PFSK-1 (cell line): ENCODE measurements around the gene CPNE6.

Experiments used
- POLR2AphosphoS5 ChIP-seq: IDR thresholded peaks from 2 replicates; pipeline ENCODE4 v1.6.1; 2012; ENCODE audit warnings: low read depth, mild to moderate bottlenecking, control low read depth, low read length, moderate library complexity
- TAF1 ChIP-seq: IDR thresholded peaks from 2 replicates; pipeline ENCODE4 v1.6.1; 2012; ENCODE audit warnings: low read length, control low read depth, borderline replicate concordance; ENCODE audit not compliant: insufficient read depth
- TF ChIP-seq, protein P1 (sequence below), 2 experiments: IDR thresholded peaks; 2 replicates each; pipeline versions ENCODE4 v1.6.1 to v1.8.0; 2011 to 2012; ENCODE audit warnings: low read depth in 2 of 2, low read length in 2 of 2, control low read depth in 1 of 2, inconsistent platforms in 1 of 2, mild to moderate bottlenecking in 1 of 2, moderate library complexity in 1 of 2; ENCODE audit not compliant: insufficient read depth in 1 of 2

DNA sequence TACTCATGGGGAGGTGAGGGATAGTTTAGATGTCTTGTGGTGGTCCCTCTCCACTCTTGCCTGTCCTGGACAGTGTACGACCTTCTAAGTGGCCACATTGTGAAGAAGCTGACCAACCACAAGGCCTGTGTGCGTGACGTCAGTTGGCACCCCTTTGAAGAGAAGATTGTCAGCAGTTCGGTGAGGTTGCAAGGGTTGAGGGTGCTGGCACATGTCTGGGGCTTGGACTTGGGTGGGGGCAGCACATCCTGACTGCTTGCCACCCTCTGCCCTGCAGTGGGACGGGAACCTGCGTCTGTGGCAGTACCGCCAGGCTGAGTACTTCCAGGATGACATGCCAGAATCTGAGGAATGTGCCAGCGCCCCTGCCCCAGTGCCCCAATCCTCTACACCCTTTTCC, 51.5 kb downstream of the CPNE6 start:
- TF ChIP-seq, protein P1, sequence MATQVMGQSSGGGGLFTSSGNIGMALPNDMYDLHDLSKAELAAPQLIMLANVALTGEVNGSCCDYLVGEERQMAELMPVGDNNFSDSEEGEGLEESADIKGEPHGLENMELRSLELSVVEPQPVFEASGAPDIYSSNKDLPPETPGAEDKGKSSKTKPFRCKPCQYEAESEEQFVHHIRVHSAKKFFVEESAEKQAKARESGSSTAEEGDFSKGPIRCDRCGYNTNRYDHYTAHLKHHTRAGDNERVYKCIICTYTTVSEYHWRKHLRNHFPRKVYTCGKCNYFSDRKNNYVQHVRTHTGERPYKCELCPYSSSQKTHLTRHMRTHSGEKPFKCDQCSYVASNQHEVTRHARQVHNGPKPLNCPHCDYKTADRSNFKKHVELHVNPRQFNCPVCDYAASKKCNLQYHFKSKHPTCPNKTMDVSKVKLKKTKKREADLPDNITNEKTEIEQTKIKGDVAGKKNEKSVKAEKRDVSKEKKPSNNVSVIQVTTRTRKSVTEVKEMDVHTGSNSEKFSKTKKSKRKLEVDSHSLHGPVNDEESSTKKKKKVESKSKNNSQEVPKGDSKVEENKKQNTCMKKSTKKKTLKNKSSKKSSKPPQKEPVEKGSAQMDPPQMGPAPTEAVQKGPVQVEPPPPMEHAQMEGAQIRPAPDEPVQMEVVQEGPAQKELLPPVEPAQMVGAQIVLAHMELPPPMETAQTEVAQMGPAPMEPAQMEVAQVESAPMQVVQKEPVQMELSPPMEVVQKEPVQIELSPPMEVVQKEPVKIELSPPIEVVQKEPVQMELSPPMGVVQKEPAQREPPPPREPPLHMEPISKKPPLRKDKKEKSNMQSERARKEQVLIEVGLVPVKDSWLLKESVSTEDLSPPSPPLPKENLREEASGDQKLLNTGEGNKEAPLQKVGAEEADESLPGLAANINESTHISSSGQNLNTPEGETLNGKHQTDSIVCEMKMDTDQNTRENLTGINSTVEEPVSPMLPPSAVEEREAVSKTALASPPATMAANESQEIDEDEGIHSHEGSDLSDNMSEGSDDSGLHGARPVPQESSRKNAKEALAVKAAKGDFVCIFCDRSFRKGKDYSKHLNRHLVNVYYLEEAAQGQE (IDR thresholded peaks at IDR 0.05; ENCODE audit: insufficient read depth in 1 of 2, low read depth in 2 of 2, low read length in 2 of 2), result no peak
- TF ChIP-seq TAF1 (no peak), POLR2AphosphoS5 (no peak)
